GM23248 (cell line): ENCODE data around the gene SLC51B.

Experiments used
- EZH2 ChIP-seq: fragments of 200-600 bp; sonication (generic); IDR thresholded peaks from 2 replicates; pipeline ENCODE4 v1.6.1; 2018; ENCODE audit warnings: antibody characterized with exemption, mild to moderate bottlenecking; ENCODE audit not compliant: insufficient read depth, poor library complexity, severe bottlenecking
- EZH2phosphoT487 ChIP-seq: fragments of 200-600 bp; sonication (generic); IDR thresholded peaks from 2 replicates; pipeline ENCODE4 v1.6.1; 2018; ENCODE audit warnings: antibody characterized with exemption, moderate library complexity, mild to moderate bottlenecking, low read depth; ENCODE audit not compliant: insufficient read depth

GRCh38 chr15:65102912-65103311, 57.7 kb downstream of the SLC51B start:
- TF ChIP-seq EZH2 (no peak), EZH2phosphoT487 (no peak)
